ENCODE results near the gene WDR7. TPM values are rescaled to one million over a fixed set of nuclear protein-coding genes. Genes with fewer than 3 reads are reported as not detected.

Gene WDR7
- total RNA-seq: 113 TPM

- FAIRE-seq (no peak), DNase-seq (ENCODE audit: low spot score in 2 of 2) (peak; percentile 46 to 69)
Observed at GRCh38 chr18:56650944-56651770, at the start of gene WDR7. WDR7 (plus strand) TSS chr18:56651359; CDS start chr18:56672516, 21,157 bp downstream.

DNA sequence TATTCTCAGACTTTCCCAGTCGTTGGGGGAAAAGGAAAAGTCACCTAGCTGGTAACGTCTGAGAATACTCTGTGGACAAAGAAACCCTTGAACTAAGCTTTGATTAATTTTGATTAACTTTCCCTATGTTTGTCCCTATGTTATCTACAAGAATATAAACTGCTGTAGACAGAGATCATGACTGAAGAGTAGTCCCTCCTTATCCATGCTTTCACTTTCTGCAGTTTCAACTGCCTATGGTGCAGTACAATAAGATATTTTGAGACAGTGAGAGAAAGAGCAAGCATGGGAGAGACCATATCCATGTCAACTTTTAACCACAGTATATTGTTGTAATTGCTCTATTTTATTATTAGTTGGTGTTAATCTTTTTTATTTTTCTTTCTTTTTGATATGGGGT lies 44.5 kb upstream of the WDR7 start:
- DNase-seq (ENCODE audit: low spot score in 2 of 2) (no peak), FAIRE-seq (no peak)

- DNase-seq (ENCODE audit: low spot score in 2 of 2): no peak
- no peak for FAIRE-seq
Observed at GRCh38 chr18:56615738-56616520, 35.2 kb upstream of the WDR7 start.

DNA sequence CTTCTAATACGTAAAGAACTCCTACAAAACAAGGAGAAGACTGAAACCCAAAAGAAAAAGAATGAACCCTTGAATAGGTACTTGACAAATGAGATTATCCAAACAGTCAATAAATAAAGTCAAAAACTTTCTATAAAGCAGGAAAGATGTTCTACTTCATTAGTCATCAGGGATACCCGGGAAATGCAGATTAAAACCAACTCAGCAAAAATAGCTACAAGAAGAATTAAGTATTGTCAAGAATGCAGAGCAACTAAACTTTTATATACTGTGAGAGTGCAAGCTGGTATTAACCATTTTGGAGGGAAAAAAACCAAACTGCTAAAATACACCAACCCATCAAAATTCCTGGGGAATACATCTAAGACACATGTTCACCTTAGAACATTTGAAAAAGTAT lies 23.2 kb upstream of the WDR7 start:
- DNase-seq (ENCODE audit: low spot score in 2 of 2) (no peak), FAIRE-seq (no peak)

GRCh38 chr18:56632070-56633022 lies 18.8 kb upstream of the WDR7 start:
- DNase-seq (ENCODE audit: low spot score in 2 of 2): no peak
- no peak for FAIRE-seq

DNA sequence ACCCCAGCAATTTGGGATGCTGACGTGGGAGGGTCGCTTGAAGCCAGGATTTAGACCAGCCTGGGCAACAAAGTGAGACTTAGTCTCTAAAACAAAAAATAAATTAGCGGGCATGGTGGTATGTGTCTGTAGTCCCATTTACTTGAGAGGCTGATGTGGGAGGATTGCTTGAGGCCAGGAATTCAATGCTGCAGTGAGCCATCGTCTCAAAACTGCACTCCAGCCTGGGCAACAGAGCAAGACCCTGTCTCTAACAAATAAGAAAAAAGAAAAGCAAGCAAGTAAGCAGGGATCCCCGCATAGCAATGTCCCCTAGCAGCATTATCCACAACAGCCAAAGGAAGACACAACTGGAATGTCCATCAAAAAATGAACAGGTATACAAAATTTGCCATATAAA lies 16.2 kb upstream of the WDR7 start:
- no peak for FAIRE-seq
- no peak for DNase-seq (ENCODE audit: low spot score in 2 of 2)

DNA sequence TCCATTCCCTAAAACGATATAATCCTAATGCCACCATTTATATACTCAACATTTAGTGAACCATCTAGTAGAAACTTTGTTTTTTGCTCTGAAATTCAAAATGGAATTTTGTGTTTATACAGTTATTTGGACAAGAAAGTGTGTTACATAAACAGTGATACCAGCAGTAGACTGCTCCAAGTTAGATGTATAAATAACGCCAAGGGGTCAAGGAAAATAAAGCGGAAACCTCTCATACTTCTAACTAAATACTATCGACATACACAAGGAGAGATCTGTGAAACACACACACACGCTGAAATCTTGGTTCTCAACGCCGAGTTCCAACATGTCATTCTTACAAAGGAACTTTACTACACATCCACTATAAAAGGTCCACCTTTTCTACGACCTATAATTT lies 14.0 kb upstream of the WDR7 start:
- FAIRE-seq (no peak), DNase-seq (ENCODE audit: low spot score in 2 of 2) (no peak)

GRCh38 chr18:56637711-56638231 lies 13.4 kb upstream of the WDR7 start:
- DNase-seq (ENCODE audit: low spot score in 2 of 2) (no peak), FAIRE-seq (no peak)

- DNase-seq (ENCODE audit: low spot score in 2 of 2): peak; percentile 82 to 91
- FAIRE-seq: no peak
Observed at GRCh38 chr18:56638232-56639103, 12.7 kb upstream of the WDR7 start, which contains the start of gene TXNL1. TXNL1 (minus strand) TSS chr18:56638592; CDS start chr18:56638440, 152 bp downstream.

- FAIRE-seq (no peak), DNase-seq (ENCODE audit: low spot score in 2 of 2) (no peak)
Observed at GRCh38 chr18:56639104-56639381, 12.1 kb upstream of the WDR7 start.

DNA sequence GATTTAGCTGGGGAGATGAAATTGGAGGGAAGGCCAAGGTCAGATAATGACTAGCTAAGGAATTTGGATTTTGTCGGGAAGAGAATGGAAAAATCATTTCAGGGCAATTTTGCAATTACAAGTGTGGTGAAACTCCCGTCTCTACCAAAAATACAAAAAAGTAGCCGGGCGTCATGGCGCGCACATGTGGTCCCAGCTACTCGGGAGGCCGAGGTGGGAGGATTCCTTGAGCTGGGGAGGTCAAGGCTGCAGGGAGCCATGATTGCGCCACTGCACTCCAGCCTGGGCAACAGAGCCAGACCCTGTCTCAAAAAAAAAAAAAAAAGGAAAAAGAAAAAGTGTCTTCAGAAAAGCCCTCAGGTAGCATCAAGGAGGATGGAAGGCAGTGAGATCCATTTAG lies 11.6 kb upstream of the WDR7 start:
- FAIRE-seq: no peak
- no peak for DNase-seq (ENCODE audit: low spot score in 2 of 2)

- DNase-seq (ENCODE audit: low spot score in 2 of 2) (no peak), FAIRE-seq (no peak)
Observed at GRCh38 chr18:56641714-56642337, 9.3 kb upstream of the WDR7 start.

DNA sequence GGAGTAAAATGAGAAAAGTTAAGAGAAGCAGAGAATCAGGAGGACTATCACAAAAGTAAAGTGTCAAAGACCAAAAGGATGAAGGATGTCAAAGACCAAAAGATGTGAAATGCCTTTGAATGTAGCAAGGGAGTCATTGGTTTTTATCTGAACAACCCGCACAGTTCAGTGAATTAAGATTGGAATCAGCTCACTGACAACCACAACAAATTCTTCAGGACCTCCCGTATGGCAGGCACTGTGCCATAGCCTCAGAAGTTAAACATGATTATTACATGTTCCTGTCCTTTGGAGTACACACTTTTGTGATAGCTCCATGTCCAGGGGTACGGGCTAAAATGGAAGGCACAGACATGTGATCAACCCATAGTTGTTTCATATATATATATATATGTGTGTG lies 7.8 kb upstream of the WDR7 start:
- FAIRE-seq: no peak

GRCh38 chr18:56645415-56646016 lies 5.6 kb upstream of the WDR7 start:
- peak; percentile 15 for FAIRE-seq

More for the DNA sequence above, 7.8 kb upstream of the WDR7 start:
- DNase-seq (ENCODE audit: low spot score in 2 of 2): no peak

GRCh38 chr18:56647071-56647470 lies 4.1 kb upstream of the WDR7 start:
- DNase-seq (ENCODE audit: low spot score in 2 of 2): no peak
- FAIRE-seq: no peak

More at GRCh38 chr18:56645415-56646016, 5.6 kb upstream of the WDR7 start:
- DNase-seq (ENCODE audit: low spot score in 2 of 2): no peak

- no peak for FAIRE-seq
- no peak for DNase-seq (ENCODE audit: low spot score in 2 of 2)
Observed at GRCh38 chr18:56647951-56648893, 2.9 kb upstream of the WDR7 start.

- DNase-seq (ENCODE audit: low spot score in 2 of 2) (no peak), FAIRE-seq (no peak)
Observed at GRCh38 chr18:56649996-56650395, 1.2 kb upstream of the WDR7 start.

DNA sequence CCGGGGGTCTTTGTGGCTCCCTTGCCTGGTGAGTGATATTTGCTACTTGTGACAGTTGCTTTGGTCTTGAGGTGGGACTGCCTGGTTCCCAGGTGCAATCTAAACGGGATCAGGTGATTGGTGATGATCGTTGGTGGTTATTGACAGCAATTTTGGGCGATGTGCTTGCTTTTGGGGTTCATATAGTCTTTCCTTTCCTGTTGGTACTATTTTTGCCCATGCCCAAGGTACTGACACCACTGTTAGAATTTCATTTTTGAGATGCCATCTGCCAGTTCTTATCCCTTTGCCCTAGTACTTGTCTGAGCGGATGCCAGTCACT lies 573 bp downstream of the WDR7 start:
- FAIRE-seq: no peak
- no peak for DNase-seq (ENCODE audit: low spot score in 2 of 2)
